ENCODE results near the gene MANSC1.

MANSC1 gene

DNA sequence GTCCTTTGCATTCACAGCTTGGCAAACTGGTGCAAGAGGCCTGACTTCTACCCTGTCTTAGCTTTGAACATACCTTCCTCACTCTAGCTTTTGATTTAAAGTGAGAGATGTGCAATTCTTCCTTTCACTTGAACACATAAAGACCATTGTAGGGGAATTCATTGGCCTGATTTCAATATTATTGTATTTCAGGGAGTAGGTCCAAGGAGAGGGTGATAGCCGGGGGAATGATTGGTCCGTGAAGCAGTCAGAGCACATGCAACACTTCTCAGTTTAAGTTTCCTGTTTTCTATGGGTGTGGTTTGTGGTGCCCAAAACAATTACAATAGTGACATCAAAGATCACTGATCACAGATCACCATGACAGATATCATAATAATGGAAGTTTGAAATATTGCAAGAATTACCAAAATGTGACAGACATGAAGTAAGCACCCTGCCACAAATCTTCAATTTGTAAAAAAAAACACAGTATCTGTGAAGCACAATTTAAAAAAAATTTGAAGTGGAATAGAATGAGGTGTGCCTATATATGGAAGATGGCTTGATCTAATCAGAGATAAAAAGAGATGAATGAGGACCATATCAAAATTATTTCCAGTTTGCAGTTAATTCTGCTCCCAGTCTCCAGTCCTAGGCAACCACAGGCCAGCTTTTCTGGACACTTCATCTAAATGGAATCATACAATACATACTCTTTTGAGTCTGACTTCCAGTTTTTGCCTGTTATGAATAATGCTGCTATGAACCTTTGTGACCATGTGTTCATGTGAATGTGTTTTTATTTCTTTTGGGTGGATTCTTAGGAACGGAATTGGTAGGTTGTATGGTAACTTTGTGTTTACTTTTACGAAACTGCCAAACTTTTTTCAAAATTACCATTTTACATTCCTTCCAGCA, 30.0 kb upstream of the MANSC1 start:
- no peak for TF ChIP-seq JUND (IDR thresholded peaks at IDR 0.05; ENCODE audit: low read depth)
- no peak for DNase-seq (ENCODE audit: low read depth in 1 of 2, low spot score in 1 of 2)
- in situ Hi-C loops (cut with HindIII; ENCODE audit: low pct_unique_long_range_greater_than_20kb, low sequenced_read_pairs): no loop called here

DNA sequence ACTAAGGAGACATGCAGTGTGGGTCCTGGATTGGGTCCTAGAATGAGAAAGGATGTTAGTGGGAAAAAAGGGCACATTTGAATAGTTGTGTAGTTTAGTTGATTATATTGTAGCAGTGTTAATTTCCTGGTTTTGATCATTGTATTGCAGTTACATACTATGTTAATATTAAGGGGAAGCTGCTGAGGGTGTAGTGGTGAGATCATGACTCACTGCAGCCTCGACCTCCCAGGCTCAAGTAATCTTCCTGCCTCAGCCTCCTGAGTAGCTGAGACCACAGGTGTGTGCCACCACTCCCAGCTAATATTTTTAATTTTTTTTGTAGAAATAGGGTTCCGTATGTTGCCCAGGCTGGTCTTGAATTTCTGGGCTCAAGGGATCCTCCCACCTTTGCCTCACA, 28.6 kb upstream of the MANSC1 start:
- no peak for TF ChIP-seq JUND (IDR thresholded peaks at IDR 0.05; ENCODE audit: low read depth)
- in situ Hi-C loops (cut with HindIII; ENCODE audit: low pct_unique_long_range_greater_than_20kb, low sequenced_read_pairs): no loop called here
- no peak for DNase-seq (ENCODE audit: low read depth in 1 of 2, low spot score in 1 of 2)

DNA sequence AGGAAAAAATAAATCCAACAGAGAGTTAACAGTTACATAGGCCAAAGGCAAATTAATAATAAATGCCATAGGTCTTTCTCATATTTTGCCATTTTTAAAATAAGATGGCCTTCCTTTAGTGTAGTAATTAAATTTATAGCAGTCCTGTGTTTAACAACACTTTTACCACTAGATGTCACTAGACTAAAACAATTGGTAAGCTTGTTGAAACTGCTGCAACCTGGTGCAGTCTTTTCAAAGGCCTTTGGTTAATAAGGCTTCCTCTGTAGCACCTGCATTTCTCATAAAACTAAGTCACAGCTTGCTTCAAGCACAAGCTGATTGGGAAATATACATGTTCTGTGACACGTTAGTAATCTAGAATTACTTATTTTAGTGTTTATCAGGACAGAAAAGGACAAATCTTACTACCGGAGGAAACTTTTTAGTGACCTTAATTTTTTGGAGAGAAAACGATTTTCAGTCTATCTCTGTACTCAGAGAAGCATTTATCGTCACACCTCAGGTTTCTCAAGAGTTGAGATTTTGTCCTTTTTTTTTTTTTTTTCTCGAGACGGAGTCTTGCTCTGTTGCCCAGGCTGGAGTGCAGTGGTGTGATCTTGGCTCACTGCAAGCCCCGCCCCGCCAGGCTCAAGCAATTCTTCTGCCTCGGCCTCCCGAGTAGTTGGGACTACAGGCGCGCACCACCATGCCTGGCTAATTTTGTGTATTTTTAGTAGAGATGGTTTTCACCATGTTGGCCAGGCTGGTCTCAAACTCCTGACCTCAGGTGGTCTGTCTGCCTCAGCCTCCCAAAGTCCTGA, 26.8 kb upstream of the MANSC1 start:
- in situ Hi-C loops (cut with HindIII; ENCODE audit: low pct_unique_long_range_greater_than_20kb, low sequenced_read_pairs): no loop called here
- no peak for TF ChIP-seq JUND (IDR thresholded peaks at IDR 0.05; ENCODE audit: low read depth)
- peak in 1 of 2 experiments; percentile 74 for DNase-seq (ENCODE audit: low read depth in 1 of 2, low spot score in 1 of 2)

DNA sequence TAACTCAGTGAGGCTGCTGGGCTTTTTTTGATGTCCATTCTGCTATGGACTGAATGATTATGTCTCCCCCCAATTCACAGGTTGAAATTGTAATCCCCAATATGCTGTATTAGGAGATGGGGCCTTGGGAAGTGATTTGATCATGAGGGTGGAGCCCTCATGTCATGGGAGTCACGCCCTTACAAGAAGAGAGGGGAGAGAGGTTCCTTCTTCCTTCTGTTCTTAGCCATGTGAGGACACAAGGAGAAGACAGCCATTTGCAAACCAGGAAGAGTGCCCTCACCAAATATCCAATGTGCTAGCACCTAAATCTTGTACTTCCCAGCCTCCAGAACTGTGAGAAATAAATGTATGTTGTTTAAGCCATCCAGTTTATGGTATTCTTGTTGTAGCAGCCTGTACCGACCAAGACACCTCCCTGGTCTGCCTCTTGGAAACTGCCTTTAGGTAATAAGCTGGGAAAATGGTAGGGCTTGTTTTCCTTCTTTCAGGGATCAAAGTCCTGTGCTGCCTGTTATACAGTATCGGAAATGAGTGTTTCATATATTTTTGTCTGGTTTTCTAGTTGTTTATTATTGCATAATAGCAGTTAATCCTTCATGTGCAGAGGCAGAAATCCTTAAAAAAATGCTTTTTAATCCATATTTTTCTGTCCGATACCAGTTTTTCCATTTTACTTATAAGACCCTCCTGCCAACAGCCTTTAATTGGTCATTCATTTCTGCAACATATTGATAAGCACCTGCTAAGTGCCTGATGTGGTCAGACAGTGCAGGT, 23.1 kb upstream of the MANSC1 start:
- TF ChIP-seq JUND (IDR thresholded peaks at IDR 0.05; ENCODE audit: low read depth): no peak
- in situ Hi-C loops (cut with HindIII; ENCODE audit: low pct_unique_long_range_greater_than_20kb, low sequenced_read_pairs): no loop called here
- no peak for DNase-seq (ENCODE audit: low read depth in 1 of 2, low spot score in 1 of 2)

DNA sequence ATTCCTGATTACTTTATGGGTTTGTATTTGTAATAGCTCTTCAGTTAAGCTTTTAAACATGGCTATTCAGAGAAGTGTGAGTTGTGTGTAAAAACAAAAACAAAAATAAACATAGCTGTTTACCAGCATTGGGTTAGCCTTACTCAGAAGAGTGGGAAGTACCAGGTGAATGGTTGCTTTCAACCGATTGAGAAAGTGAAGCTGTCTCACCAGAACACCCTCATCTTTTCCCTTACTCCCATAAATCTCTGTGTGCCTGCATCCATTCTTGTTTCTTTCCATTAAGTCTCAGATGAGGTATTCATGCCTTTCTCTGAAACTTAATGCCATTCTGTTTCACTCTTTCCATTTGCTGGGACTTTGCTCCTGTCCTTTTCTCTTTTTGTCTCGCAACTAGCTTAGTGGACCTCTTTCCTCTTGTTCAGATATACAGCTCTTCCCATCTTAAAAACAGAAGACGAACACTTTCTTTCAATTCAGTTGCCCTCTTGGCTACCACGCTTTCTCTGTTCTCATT, 17.5 kb upstream of the MANSC1 start:
- no peak for TF ChIP-seq JUND (IDR thresholded peaks at IDR 0.05; ENCODE audit: low read depth)
- no peak for DNase-seq (ENCODE audit: low read depth in 1 of 2, low spot score in 1 of 2)

DNA sequence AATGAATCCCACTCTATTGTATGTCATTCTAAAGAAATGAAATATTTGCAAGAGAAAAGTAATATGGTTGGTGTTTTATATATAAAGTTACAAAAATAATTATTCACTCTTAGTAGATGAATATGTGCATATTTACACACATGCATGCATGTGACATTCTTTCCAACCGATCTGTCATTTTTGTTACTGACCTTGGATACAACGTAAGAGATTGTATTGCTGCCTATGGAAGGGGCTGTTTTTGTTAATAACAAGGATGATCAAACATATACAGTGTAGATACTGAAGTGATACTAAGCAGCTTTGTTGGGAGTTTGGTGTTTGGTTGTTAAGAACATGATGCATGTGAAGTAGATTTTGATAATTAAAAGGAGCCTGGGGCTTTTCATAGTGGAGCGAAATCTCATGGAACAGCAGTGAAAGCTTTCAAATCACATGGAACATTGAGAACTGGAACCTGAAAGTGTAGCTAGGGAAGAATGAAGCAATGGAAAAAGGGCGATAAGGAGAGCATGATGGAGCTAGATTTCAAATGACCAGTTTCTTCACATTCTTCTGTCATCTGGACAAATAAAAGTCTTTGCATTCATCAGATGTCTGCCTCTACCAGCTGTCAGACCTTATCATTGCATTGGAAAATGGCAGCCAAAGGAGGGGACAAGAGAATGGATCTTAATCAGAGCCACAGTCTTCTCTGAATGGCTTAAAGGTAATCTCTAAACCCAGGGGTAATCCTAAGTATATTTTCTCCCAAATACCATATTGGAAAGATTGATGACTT, 16.8 kb upstream of the MANSC1 start:
- in situ Hi-C loops (cut with HindIII; ENCODE audit: low pct_unique_long_range_greater_than_20kb, low sequenced_read_pairs): no loop called here
- no peak for DNase-seq (ENCODE audit: low read depth in 1 of 2, low spot score in 1 of 2)
- no peak for TF ChIP-seq JUND (IDR thresholded peaks at IDR 0.05; ENCODE audit: low read depth)

More for the DNA sequence above, 17.5 kb upstream of the MANSC1 start:
- in situ Hi-C loops (cut with HindIII; ENCODE audit: low pct_unique_long_range_greater_than_20kb, low sequenced_read_pairs): no loop called here

DNA sequence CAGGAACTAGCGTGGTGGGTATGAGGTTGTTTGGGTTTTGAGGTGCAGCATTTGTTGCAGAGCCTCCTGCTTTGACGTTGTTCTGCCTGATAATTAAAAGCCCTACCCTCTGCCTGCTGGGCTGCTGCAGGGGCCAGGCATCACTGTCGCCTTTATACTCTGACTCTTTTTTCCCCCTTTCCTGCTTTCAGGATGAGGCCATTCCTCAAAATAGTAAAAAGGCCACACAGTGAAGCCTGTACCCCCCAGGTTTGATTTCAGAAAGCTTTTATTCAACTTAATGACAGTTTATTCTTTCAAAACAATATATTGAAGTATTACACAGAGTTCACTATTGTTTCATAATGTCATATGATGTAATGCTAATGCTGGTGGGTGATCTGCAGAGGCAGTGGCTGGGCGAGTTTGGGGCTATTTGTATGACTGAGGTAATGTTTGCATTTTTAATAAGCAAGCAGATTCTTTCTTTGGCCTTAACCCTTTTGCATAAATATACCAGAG, 15.9 kb upstream of the MANSC1 start:
- in situ Hi-C loops (cut with HindIII; ENCODE audit: low pct_unique_long_range_greater_than_20kb, low sequenced_read_pairs): no loop called here
- TF ChIP-seq JUND (IDR thresholded peaks at IDR 0.05; ENCODE audit: low read depth): no peak
- DNase-seq (ENCODE audit: low read depth in 1 of 2, low spot score in 1 of 2): no peak

DNA sequence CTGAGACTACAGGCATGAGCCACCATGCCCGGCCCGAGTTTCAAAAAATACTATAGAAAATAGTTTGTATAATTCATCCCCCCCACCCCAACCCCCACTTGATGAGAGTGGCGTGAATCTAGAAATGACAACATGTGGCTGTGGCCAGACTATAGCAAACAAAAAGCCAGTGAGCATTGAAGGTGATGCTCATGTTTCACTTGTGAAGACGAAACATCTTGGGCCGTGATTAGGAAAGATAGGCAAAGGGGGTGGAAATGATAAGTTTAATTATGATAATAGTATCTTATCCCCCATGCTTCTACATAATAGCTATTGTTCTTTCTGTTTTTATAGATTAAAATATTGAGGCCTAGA, 15.4 kb upstream of the MANSC1 start:
- in situ Hi-C loops (cut with HindIII; ENCODE audit: low pct_unique_long_range_greater_than_20kb, low sequenced_read_pairs): no loop called here
- TF ChIP-seq JUND (IDR thresholded peaks at IDR 0.05; ENCODE audit: low read depth): no peak
- no peak for DNase-seq (ENCODE audit: low read depth in 1 of 2, low spot score in 1 of 2)

DNA sequence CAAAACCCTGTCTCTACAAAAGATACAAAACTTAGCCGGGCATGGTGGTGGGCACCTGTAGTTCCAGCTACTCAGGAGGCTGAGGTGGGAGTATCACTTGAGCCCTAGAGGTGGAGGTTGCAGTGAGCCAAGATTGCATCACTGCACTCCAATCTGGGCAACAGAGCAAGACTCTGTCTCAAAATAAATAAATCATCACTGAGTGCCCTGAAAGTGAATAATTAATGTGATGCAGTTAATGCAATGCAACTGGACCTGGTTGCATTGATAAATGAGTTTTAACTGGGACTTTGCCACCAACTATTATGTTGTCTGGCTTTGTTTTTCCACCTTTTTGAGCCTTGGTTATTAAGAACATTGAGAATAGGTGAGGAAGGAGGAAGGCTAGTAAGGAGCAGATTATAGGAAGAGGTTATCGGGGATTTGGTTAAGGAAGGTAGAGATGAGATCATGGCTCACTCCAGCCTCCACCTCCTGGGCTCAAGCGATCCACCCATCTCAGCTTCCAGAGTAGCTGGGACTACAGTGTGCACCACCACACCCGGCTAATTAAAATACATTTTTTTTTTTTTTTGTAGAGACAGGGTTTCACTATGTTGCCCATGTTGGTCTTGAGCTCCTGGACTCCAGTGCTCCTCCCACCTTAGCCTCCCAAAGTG, 14.9 kb upstream of the MANSC1 start:
- TF ChIP-seq JUND (IDR thresholded peaks at IDR 0.05; ENCODE audit: low read depth): no peak
- DNase-seq (ENCODE audit: low read depth in 1 of 2, low spot score in 1 of 2): no peak
- in situ Hi-C loops (cut with HindIII; ENCODE audit: low pct_unique_long_range_greater_than_20kb, low sequenced_read_pairs): no loop called here

DNA sequence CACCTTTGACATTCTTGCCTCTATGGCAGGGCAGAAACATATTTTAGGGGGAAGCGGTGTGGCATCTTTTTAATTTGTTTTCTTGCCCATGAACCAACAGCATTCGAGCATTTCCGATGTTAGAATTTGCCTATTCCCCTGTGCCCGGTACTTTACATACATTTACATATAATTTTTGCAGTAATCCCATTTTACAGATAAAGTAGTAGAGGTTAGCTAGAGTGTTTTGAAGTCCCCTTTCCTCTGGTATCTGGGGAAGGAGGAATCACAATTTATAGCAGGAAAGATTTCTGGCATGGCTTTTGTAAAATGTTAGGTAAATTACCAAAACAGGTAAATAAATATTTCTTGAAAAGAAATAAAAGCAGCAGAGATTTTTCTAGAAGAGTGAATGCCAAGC, 8.5 kb upstream of the MANSC1 start:
- DNase-seq (ENCODE audit: low read depth in 1 of 2, low spot score in 1 of 2): no peak
- in situ Hi-C loops (cut with HindIII; ENCODE audit: low pct_unique_long_range_greater_than_20kb, low sequenced_read_pairs): no loop called here
- no peak for TF ChIP-seq JUND (IDR thresholded peaks at IDR 0.05; ENCODE audit: low read depth)

All from T47D (cell line).